Heart right ventricle (tissue), 16 donors: ENCODE data around the gene FALEC. TPM values are rescaled to one million over a fixed set of nuclear protein-coding genes. Genes with fewer than 3 reads are reported as not detected.

Source experiments
- ATAC-seq, 8 donors: fragments of 200-7000 bp; cut with Tn5 transposase; one replicate each; pipeline ENCODE4 v1.9.1; 2020; ENCODE audit warnings: mild to moderate bottlenecking in 8 of 8, moderate library complexity in 8 of 8, moderate number of reproducible peaks in 1 of 8
- DNase-seq, 2 donors: peaks; one replicate each; pipeline ENCODE4 v3.0.0-alpha.2; 2020
- H3K27ac ChIP-seq, 10 donors: fragments of 200-600 bp; sonication (generic) in 2 of 10; one replicate each; pipeline versions ENCODE4 v1.5.0 to v1.8.0; 2020 to 2022; ENCODE audit warnings: mild to moderate bottlenecking in 3 of 10
- H3K27me3 ChIP-seq, 7 donors: fragments of 200-600 bp; one replicate each; pipeline ENCODE4 v1.8.0; 2021 to 2022; ENCODE audit warnings: mild to moderate bottlenecking in 2 of 7
- H3K36me3 ChIP-seq, 9 donors: fragments of 200-600 bp; sonication (generic) in 1 of 9; one replicate each; pipeline versions ENCODE4 v1.5.0 to v1.8.0; 2020 to 2022; ENCODE audit warnings: mild to moderate bottlenecking in 2 of 9
- H3K4me1 ChIP-seq, 9 donors: fragments of 200-600 bp; sonication (generic) in 1 of 9; one replicate each; pipeline versions ENCODE4 v1.5.0 to v1.8.0; 2020 to 2022; ENCODE audit warnings: mild to moderate bottlenecking in 4 of 9
- H3K4me3 ChIP-seq, 10 donors: fragments of 200-600 bp; sonication (generic) in 2 of 10; one replicate each; pipeline versions ENCODE4 v1.5.0 to v1.8.0; 2020 to 2022; ENCODE audit warnings: mild to moderate bottlenecking in 7 of 10, moderate library complexity in 2 of 10
- H3K9me3 ChIP-seq, 11 donors: fragments of 200-600 bp in 10 of 11; sonication (generic) in 2 of 11; one replicate each; pipeline versions ENCODE4 v1.5.0 to v1.8.0; 2013 to 2022; ENCODE audit warnings: mild to moderate bottlenecking in 2 of 11, control low read depth in 1 of 11, moderate library complexity in 1 of 11
- CTCF ChIP-seq, 9 donors: fragments of 200-600 bp; sonication (generic) in 2 of 9; IDR thresholded peaks; one replicate each; pipeline versions ENCODE4 v1.5.0 to v1.8.0; 2021 to 2022; ENCODE audit warnings: antibody characterized with exemption in 9 of 9, mild to moderate bottlenecking in 5 of 9, moderate library complexity in 1 of 9
- WGBS, 2 donors: extraction: QIAGEN DNeasy Blood & Tissue Kit; methylation state at CpG; one replicate each; pipeline ENCODE4 v1.1.7; 2013; ENCODE audit warnings: inconsistent platforms in 1 of 2; 5-methylcytosine and 5-hydroxymethylcytosine counted together
- intact Hi-C, 10 donors: fragments of 100-400 bp; cut with DNase I; formaldehyde crosslinking; loops; one replicate each; pipeline versions ENCODE4 v1.11.1 to v1.14.2; 2022
- polyA plus RNA-seq, 2 donors: library from polyadenylated mRNA; stranded (reverse); fragments of 200-250 nt; gene quantifications; one replicate each; pipeline ENCODE4 v1.2.3, GENCODE V29; 2013
- total RNA-seq, 10 donors: library from RNA; stranded (reverse); fragmentation: NEBNext Ultra II Directional in 3 of 10; extraction: Animal tissue kit (Norgen Biotek cat#: 25700) in 3 of 10; gene quantifications; one replicate each; pipeline versions ENCODE4 v1.2.1 to v1.2.4, GENCODE V29; 2021 to 2023
- donor health status: Arrhythmogenic right ventricular cardiomyopathy.
- donor health status: ischemic (EF 13 %, LVEDD 7.1; RV severe dilation, severe dysfunction).
- donor health status: healthy with polysubstance abuse.
- donor health status: DM: no; HTN: yes; CAD: no.
- donor health status: DM: no; HTN: no; CAD: no.
- donor health status: ischemic (EF 25% LVEDD 6.9; RV normal size, moderate dysfunction).
- donor health status: ischemic (EF 25% LVEDD 5.7; RV mildly dilated, moderate dysfunction).
- donor health status: healthy.
- donor health status: DM: yes; HTN: yes; CAD: no.
- donor health status: Ischemic cardiomyopathy.
- donor health status: ischemic (EF 35%, LVEDD 5.7; RV mildly dilated, moderate dysfunction).
- donor health status: nonischemic (EF 11% LVEDD 7.7; RV severe dilation, severe dysfunction).
- donor health status: DM: yes; HTN: yes; CAD: no.
- donor health status: PGD.
- donor health status: ischemic (EF 29% LVEDD 5.4; RV normal size, mild dysfunction).
- donor health status: nonischemic (EF 23%, LVEDD 6.1; RV moderate dilation, normal function).

Gene FALEC
- total and polyA plus RNA-seq, 12 donors = 0.46 to 0.60 TPM; not detected in 10

GRCh38 chr1:150477733-150478132 lies 37.8 kb upstream of the FALEC start:
- no peaks in the 10 kb centered on the region for H3K27me3 ChIP-seq
- no peak for TF ChIP-seq CTCF (IDR thresholded peaks at IDR 0.05)
- H3K4me3 ChIP-seq = no peak overlapping the region
- H3K27ac ChIP-seq = peak overlapping the region in 7 of 10 donors; percentile 17 to 74 (median 30)
- no peaks in the 10 kb centered on the region for H3K9me3 ChIP-seq
- intact Hi-C loops = loop anchor here in 2 of 10 donors (5.0 to 10.0 kb wide), 2 partner anchors 55 to 57 kb away; no protein-coding TSS in a partner anchor
- 55 to 61% methylated on average over 4 of the region's 4 CpGs for WGBS, 2 donors
- DNase-seq (no peak), ATAC-seq (no peak)
- peaks cover 0 to 17% (median 0%) of the 10 kb centered on the region in 9 donors for H3K36me3 ChIP-seq
- peaks cover 4 to 40% (median 22%) of the 10 kb centered on the region in 9 donors for H3K4me1 ChIP-seq

GRCh38 chr1:150479370-150479769 lies 36.2 kb upstream of the FALEC start:
- Histone ChIP-seq H3K4me3 (no peak overlapping the region), H3K27me3 (no peaks in the 10 kb centered on the region), H3K9me3 (no peaks in the 10 kb centered on the region), H3K36me3 (peaks cover 0 to 3% (median 0%) of the 10 kb centered on the region in 9 donors), H3K4me1 (peaks cover 4 to 24% (median 13%) of the 10 kb centered on the region in 9 donors), H3K27ac (no peak overlapping the region)
- intact Hi-C loops = loop anchor here in 2 of 10 donors (5.0 to 10.0 kb wide), 2 partner anchors 53 to 55 kb away; no protein-coding TSS in a partner anchor
- ATAC-seq (no peak), DNase-seq (no peak)
- WGBS, 2 donors = 71 to 82% methylated on average over 4 of the region's 4 CpGs
- no peak for TF ChIP-seq CTCF (IDR thresholded peaks at IDR 0.05)

- intact Hi-C loops = loop anchor here in 2 of 10 donors (5.0 to 10.0 kb wide), 2 partner anchors 52 to 55 kb away; no protein-coding TSS in a partner anchor
- H3K9me3 ChIP-seq = no peaks in the 10 kb centered on the region
- no peak overlapping the region for H3K27ac ChIP-seq
- DNase-seq (no peak), ATAC-seq (no peak)
- no peaks in the 10 kb centered on the region for H3K27me3 ChIP-seq
- H3K4me3 ChIP-seq = no peak overlapping the region
- peaks cover 4 to 21% (median 13%) of the 10 kb centered on the region in 9 donors for H3K4me1 ChIP-seq
- no peaks in the 10 kb centered on the region for H3K36me3 ChIP-seq
- 67 to 71% methylated on average over 2 of the region's 2 CpGs for WGBS, 2 donors
- no peak for TF ChIP-seq CTCF (IDR thresholded peaks at IDR 0.05)
These were observed 35.6 kb upstream of the FALEC start for GRCh38 chr1:150479927-150480352.

- Histone ChIP-seq H3K9me3 (no peaks in the 10 kb centered on the region), H3K27ac (no peak overlapping the region), H3K4me3 (no peak overlapping the region), H3K27me3 (no peaks in the 10 kb centered on the region), H3K36me3 (peaks cover 0 to 9% (median 0%) of the 10 kb centered on the region in 9 donors), H3K4me1 (peaks cover 6 to 15% (median 10%) of the 10 kb centered on the region in 9 donors)
- 65 to 70% methylated on average over 5 of the region's 5 CpGs for WGBS, 2 donors
- intact Hi-C loops = no loop called here
- ATAC-seq = no peak
- TF ChIP-seq CTCF (IDR thresholded peaks at IDR 0.05) = no peak
- no peak for DNase-seq
These were observed 31.1 kb upstream of the FALEC start for GRCh38 chr1:150484431-150484830.
